ENCODE data around the gene FOXE3. TPM values are rescaled to one million over a fixed set of nuclear protein-coding genes. Genes with fewer than 3 reads are reported as not detected.

Gene FOXE3
- total and polyA plus RNA-seq, 10 of the 15 experiments (the other 5 are each of a cell fraction or from before 2014, with no cell fraction given): 0.13 TPM; not detected in 9

- Histone ChIP-seq H3K27ac (ENCODE audit: control insufficient read depth, insufficient read depth) (no peak overlapping the region), H3K36me3 (ENCODE audit: control insufficient read depth in 2 of 2, insufficient read depth in 2 of 2, low read length in 1 of 2) (no peaks in the 10 kb centered on the region), H3K4me3 (no peak overlapping the region), H3K9ac (ENCODE audit: control insufficient read depth, insufficient read depth, low read length) (no peak overlapping the region), H4K20me1 (ENCODE audit: control insufficient read depth, insufficient read depth) (no peaks in the 10 kb centered on the region), H3K9me3 (replicated peaks; ENCODE audit: control insufficient read depth, insufficient read depth, low read length) (no peaks in the 10 kb centered on the region), H3K27me3 (replicated peaks in 1 of 2; ENCODE audit: control insufficient read depth in 2 of 2, insufficient read depth in 2 of 2, low read length in 1 of 2) (peaks cover 12 to 16% of the 10 kb centered on the region in 2 experiments), H3K79me2 (ENCODE audit: control insufficient read depth, insufficient read depth, low read length) (no peaks in the 10 kb centered on the region), H3K4me2 (ENCODE audit: control insufficient read depth, insufficient read depth) (no peak overlapping the region), H2AFZ (ENCODE audit: control insufficient read depth, low read depth, low read length) (no peak overlapping the region), H3K4me1 (ENCODE audit: control insufficient read depth, insufficient read depth, low read length) (no peaks in the 10 kb centered on the region)
- ChIA-PET POLR2A (no interaction called here), CTCF (interaction anchor here (2.4 kb wide), 1 partner anchor 276 kb away, joined by 11 read pairs; no protein-coding TSS in a partner anchor), RAD21 (ENCODE audit: unreplicated experiment) (interaction anchor here (0.6 kb wide), 1 partner anchor 16 kb away, joined by 3 read pairs; no protein-coding TSS in a partner anchor), SMC1A (ENCODE audit: uncharacterized antibody, unreplicated experiment) (interaction anchor here (0.7 kb wide), 1 partner anchor 107 kb away, joined by 3 read pairs; no protein-coding TSS in a partner anchor)
- no peak for FAIRE-seq
- TF ChIP-seq, protein P1, sequence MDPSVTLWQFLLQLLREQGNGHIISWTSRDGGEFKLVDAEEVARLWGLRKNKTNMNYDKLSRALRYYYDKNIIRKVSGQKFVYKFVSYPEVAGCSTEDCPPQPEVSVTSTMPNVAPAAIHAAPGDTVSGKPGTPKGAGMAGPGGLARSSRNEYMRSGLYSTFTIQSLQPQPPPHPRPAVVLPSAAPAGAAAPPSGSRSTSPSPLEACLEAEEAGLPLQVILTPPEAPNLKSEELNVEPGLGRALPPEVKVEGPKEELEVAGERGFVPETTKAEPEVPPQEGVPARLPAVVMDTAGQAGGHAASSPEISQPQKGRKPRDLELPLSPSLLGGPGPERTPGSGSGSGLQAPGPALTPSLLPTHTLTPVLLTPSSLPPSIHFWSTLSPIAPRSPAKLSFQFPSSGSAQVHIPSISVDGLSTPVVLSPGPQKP (IDR thresholded peaks at IDR 0.05; ENCODE audit: low read depth, low read length): no peak
- TF ChIP-seq SPI1 (IDR thresholded peaks at IDR 0.05; ENCODE audit: borderline replicate concordance, insufficient read depth, low read depth, low read length): no peak
- TF ChIP-seq CREM (IDR thresholded peaks at IDR 0.05; ENCODE audit: low read depth): no peak
- TF ChIP-seq TAF1 (IDR thresholded peaks at IDR 0.05; ENCODE audit: borderline replicate concordance, low read depth, low read length): no peak
- no peak for TF ChIP-seq ESRRA (IDR thresholded peaks at IDR 0.05; ENCODE audit: low read length)
- TF ChIP-seq NR2C1 (IDR thresholded peaks at IDR 0.05): no peak
- TF ChIP-seq, protein P2, sequence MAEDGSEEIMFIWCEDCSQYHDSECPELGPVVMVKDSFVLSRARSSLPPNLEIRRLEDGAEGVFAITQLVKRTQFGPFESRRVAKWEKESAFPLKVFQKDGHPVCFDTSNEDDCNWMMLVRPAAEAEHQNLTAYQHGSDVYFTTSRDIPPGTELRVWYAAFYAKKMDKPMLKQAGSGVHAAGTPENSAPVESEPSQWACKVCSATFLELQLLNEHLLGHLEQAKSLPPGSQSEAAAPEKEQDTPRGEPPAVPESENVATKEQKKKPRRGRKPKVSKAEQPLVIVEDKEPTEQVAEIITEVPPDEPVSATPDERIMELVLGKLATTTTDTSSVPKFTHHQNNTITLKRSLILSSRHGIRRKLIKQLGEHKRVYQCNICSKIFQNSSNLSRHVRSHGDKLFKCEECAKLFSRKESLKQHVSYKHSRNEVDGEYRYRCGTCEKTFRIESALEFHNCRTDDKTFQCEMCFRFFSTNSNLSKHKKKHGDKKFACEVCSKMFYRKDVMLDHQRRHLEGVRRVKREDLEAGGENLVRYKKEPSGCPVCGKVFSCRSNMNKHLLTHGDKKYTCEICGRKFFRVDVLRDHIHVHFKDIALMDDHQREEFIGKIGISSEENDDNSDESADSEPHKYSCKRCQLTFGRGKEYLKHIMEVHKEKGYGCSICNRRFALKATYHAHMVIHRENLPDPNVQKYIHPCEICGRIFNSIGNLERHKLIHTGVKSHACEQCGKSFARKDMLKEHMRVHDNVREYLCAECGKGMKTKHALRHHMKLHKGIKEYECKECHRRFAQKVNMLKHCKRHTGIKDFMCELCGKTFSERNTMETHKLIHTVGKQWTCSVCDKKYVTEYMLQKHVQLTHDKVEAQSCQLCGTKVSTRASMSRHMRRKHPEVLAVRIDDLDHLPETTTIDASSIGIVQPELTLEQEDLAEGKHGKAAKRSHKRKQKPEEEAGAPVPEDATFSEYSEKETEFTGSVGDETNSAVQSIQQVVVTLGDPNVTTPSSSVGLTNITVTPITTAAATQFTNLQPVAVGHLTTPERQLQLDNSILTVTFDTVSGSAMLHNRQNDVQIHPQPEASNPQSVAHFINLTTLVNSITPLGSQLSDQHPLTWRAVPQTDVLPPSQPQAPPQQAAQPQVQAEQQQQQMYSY (CRISPR knock-in tag; IDR thresholded peaks at IDR 0.05): no peak
- TF ChIP-seq GATAD2B (conservative IDR thresholded peaks at IDR 0.05; ENCODE audit: low read depth): no peak
- TF ChIP-seq, protein P3, sequence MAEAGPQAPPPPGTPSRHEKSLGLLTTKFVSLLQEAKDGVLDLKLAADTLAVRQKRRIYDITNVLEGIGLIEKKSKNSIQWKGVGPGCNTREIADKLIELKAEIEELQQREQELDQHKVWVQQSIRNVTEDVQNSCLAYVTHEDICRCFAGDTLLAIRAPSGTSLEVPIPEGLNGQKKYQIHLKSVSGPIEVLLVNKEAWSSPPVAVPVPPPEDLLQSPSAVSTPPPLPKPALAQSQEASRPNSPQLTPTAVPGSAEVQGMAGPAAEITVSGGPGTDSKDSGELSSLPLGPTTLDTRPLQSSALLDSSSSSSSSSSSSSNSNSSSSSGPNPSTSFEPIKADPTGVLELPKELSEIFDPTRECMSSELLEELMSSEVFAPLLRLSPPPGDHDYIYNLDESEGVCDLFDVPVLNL (IDR thresholded peaks at IDR 0.05; ENCODE audit: low read depth, low read length): no peak
- no peak for TF ChIP-seq ZBTB33 (IDR thresholded peaks at IDR 0.05)
- no peak for TF ChIP-seq CBX3 (IDR thresholded peaks at IDR 0.05; ENCODE audit: borderline replicate concordance, low read depth)
- TF ChIP-seq MXI1 (IDR thresholded peaks at IDR 0.05; ENCODE audit: low read depth, low read length): no peak
- TF ChIP-seq E2F8 (IDR thresholded peaks at IDR 0.05; ENCODE audit: low read depth, partially characterized antibody): no peak
- WGBS (ENCODE audit: insufficient coverage, insufficient replicate concordance, low lambda C conversion rate, missing lambda C conversion rate): 27% methylated on average over 4 of the region's 4 CpGs
- intact Hi-C loops (cut with micrococcal nuclease; ENCODE audit: unreplicated experiment): no loop called here
- ATAC-seq: no peak
- BruUV-seq (replicated peaks): no TSS peak
- in situ Hi-C loops (cut with MboI): no loop called here
- no peak for DNase-seq (ENCODE audit: low read depth, low spot score)
These were observed 34.5 kb downstream of the FOXE3 start for GRCh38 chr1:47450606-47451005.
